GDM1 (cell line): ENCODE measurements around the gene OSGIN1.

Experiments used
- DNase-seq: peaks from one replicate; lab custom pipeline; 2025; lab: John Stamatoyannopoulos, UW

Gene OSGIN1

GRCh38 chr16:83958846-83959565 is 6.0 kb downstream of the OSGIN1 start:
- no peak for DNase-seq

DNA sequence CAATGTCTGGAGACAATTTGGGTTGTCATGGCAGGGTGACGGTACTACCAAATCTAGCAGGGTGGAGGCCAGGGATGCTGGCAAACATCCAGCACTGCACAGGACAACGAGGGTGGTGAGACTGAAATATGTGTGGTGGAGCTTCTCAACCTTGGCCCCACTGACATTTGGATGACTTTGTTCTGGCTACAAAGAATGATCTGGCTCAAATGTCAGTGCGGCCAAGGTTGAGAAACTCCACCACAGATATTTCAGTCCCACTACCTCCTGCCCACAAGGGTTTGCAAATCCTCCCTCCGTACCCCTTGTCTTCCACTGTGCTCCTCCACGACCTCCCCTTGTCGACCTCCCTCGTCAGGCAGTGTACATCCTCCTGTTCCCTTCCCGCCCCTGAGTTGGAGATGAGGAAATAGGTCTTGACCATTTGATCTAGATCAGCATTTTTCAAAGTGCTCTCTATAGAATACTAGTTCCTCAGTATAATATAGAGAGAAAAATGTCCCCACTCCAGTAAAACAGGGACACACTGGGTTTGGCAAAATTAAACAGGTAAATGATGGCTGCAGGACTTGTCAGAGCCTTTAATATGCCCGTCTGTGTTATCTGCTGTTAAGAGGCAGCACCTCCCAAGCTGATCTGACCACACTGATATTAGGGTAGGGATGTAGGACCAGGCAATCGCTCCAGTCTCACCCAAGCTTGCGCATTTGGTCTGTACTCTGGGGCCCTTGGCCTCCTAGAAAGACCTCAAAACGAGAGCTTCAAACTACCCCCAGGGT is 6.8 kb downstream of the OSGIN1 start:
- DNase-seq = no peak

- no peak for DNase-seq
These were observed 7.6 kb downstream of the OSGIN1 start for GRCh38 chr16:83960521-83961249.

DNA sequence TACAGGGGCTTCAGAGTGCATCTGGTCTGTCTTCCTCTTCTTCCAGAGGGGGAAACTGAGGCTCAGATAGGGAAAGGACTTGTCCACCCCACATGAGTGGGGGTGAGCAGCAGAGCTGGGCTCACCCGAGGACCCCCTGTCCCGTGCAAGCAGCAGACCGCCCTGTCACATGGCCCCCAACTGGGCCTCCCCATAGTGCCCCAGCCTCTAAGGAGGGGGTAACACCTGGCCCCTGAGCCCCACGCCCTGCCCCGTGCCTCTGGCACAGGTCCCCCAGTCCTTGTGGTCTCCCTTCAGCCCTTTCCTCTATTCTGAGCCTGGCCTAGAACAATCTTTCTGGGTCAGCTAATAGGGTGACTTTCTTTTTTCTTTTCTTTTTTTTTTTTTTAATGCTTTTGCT is 8.6 kb downstream of the OSGIN1 start:
- DNase-seq = no peak

DNA sequence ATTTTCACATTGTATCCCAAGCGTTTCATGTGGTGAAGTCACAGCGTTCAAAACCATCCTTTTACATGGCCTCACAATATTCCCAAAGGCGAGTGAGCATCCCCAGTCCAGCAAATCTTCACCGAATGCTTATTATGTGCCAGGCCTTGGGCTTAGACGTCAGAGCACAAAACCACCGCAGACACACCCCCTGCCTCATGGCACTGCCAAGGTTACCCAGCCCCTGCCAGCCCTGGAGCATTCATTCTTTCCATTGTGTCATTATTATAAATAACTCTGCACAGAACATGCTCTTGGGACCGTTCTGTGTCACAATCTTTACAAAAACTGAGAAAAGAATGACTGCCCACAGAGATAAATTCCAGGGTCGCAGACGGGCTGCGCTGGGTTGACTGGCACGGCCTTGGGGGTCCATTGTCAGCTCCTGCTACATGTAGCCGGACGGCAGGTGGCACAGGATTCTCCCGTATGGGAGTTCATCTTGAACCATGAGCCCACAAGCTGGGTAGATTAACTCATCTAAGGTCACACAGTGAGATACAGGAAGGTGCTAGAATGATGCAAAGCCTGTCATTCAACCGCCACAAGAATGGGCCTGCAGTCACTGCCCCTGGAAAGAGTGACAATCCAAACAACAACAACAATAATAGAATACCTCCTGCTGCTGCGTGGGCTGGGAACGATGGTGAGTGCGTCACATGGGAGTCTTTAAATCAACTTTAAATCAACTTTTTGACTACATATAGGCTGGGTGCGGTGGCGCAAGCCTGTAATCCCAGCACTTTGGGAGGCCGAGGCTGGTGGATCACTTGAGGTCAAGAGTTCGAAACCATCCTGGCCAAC is 10.5 kb downstream of the OSGIN1 start:
- DNase-seq = no peak

DNA sequence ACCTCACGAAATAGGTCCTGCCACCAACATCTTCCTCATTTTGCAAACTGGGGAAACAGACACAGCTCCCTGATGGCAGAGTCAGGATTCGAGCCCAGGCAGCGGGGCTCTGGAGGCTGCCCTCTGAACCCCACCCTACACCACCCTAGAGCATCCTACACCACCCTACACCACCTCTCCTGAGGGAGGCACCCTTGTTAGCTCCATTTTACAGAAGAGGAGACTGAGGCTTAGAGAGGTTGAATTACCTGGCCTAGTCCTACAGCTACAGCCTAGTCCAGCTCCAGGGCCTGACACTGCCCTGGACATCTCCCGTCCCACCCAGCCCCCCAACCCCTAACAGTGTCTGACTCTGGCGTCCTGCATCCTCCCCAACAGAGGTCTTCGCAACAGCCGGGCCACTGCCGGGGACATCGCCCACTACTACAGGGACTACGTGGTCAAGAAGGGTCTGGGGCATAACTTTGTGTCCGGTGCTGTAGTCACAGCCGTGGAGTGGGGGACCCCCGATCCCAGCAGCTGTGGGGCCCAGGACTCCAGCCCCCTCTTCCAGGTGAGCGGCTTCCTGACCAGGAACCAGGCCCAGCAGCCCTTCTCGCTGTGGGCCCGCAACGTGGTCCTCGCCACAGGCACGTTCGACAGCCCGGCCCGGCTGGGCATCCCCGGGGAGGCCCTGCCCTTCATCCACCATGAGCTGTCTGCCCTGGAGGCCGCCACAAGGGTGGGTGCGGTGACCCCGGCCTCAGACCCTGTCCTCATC is 11.8 kb downstream of the OSGIN1 start:
- DNase-seq = no peak

GRCh38 chr16:83965444-83966152 is 12.6 kb downstream of the OSGIN1 start:
- no peak for DNase-seq

- DNase-seq = no peak
These were observed 13.2 kb downstream of the OSGIN1 start for GRCh38 chr16:83966153-83966696.

GRCh38 chr16:83967091-83967490 is 14.1 kb downstream of the OSGIN1 start:
- DNase-seq = no peak

DNA sequence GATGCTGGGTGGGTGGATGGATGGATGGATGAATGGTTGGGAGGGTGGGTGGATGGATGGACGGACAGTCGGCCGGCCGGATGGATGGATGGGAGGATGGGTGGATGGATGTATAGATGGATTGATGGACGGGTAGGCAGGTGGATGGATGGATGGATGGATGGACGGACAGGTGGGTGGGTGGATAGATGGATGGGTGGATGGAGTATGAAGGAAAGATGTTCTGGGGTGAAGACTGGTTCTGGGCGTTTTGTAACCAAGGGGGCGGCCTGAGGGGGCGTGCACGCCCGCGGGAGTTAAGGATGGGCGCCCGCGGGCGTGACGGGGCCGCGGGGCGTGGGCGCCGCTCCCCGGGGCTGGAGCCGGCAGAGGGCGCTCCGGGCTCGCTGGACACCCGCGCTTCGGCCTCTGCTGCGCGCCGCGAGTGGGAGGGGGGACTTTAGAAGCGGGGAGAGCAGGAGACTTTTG is 14.8 kb downstream of the OSGIN1 start, which contains the start of gene NECAB2:
Gene NECAB2, plus strand, starts transcription at position 407 of the 468 bp plus-strand sequence. CDS start 405 bp downstream, outside the sequence.
- DNase-seq = no peak

- DNase-seq = no peak
These were observed 15.3 kb downstream of the OSGIN1 start for GRCh38 chr16:83968306-83968851.

DNA sequence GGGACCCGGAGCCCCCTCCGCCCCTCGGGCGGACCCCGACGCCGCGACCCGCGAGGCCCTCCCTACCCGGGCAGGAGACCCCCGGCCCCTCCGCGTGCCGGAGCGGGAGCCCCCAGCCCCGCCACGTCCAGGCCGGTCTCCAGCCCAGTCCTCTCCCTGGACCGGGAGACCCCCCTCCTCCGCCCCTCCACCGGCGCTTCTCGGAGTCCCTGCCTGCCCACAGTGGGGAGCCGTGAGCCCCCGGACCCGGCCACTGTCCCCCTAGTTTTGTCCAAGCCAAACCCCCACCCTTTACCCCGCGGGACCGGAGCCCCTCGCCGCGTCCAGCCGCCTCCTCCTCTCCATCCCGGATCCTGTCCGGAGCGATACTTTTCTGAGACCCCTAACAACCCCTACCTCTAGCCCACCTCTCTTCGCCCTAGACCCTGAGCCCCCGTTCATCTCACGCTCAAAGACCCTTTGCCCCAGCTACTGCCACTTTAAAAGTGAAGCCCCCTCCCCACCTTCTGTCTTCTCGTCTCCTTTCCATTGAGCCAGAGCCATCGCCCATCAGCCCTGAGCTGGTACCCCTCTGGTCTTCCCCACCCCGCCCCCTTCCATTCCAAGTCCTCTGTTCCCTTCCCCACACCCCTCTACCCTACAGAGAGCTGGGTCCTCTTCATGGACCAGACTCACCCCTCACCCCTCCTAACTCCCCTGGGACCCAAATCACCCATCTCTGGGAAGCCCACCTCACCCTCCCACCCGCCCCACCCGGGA is 16.0 kb downstream of the OSGIN1 start:
- DNase-seq = no peak

DNA sequence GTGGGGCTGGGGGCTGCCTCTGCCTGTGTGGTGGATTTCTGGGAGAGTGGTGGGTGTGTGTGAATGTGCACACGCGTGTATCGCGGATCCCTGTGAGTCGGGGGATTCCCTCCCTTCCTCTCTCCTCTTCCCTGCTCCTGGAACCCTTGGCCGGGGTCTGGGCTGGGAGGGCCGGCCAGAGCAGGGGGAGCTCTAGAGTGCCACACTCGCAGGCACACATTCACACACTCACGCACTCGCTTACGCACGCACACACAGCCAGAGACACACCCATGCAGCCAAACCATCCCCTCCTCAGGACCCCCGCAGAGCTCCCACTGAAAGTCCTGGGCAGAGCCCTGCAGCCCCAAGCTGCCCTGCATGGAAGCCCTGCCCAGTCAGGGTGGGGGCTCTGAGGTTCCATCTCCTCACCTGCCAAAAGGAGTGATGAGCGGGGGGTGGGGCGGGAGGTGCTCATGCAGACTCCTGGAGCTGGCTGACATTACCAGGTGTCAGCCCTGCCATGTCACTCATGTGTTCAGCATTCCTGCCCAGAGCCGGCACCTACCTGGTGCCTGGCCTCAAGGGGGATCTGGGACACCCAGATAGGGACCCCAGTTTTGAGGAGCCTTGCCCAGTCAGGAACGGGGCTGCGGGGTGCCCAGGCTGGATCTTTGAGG is 16.9 kb downstream of the OSGIN1 start:
- DNase-seq = no peak

DNA sequence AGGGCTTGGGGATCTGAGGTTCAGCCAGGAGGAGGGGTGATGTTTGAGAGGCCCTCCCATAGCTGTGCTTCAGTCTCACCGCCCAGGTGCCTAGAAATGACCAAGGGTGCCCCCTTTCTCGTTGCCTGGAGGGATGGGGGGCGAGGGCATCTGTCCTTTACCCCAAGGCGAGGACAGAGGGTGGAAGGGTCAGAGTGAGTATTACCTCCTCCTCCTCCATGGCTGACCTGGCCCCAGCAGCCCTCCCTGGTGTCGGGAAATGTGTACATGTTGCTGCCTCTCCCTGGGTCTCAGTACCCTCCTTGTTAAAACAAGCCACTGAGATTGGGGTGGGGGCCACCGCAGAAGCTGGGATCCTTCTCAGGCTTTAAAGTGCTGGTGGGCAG is 17.4 kb downstream of the OSGIN1 start:
- no peak for DNase-seq

- no peak for DNase-seq
These were observed 18.4 kb downstream of the OSGIN1 start for GRCh38 chr16:83971165-83972130.

GRCh38 chr16:83972256-83973008 is 19.4 kb downstream of the OSGIN1 start:
- no peak for DNase-seq
